Effector CD4-positive, alpha-beta T cell (primary cell): Measurements from ENCODE around the gene SPNS3.

Experiments used
- DNase-seq: peaks from one replicate; pipeline ENCODE4 v3.0.0-alpha.2; 2020

SPNS3 gene

GRCh38 chr17:4512156-4513112, 78.7 kb downstream of the SPNS3 start:
- no peak for DNase-seq

GRCh38 chr17:4513113-4514032, 79.6 kb downstream of the SPNS3 start:
- DNase-seq = no peak

- DNase-seq = no peak
Measured at GRCh38 chr17:4514206-4514605, 80.5 kb downstream of the SPNS3 start.

- no peak for DNase-seq
Measured at GRCh38 chr17:4514779-4515178, 81.0 kb downstream of the SPNS3 start.

GRCh38 chr17:4515501-4515900, 81.8 kb downstream of the SPNS3 start:
- DNase-seq = no peak

- no peak for DNase-seq
Measured at GRCh38 chr17:4516735-4517134, 83.0 kb downstream of the SPNS3 start.

- no peak for DNase-seq
Measured at GRCh38 chr17:4518901-4519300, 85.2 kb downstream of the SPNS3 start.

- no peak for DNase-seq
Measured at GRCh38 chr17:4519361-4519788, 85.6 kb downstream of the SPNS3 start.

- no peak for DNase-seq
Measured at GRCh38 chr17:4520060-4520893, 86.5 kb downstream of the SPNS3 start.

- DNase-seq = no peak
Measured at GRCh38 chr17:4520894-4521600, 87.3 kb downstream of the SPNS3 start.

- no peak for DNase-seq
Measured at GRCh38 chr17:4522661-4523060, 88.9 kb downstream of the SPNS3 start.

- no peak for DNase-seq
Measured at GRCh38 chr17:4523946-4524345, 90.2 kb downstream of the SPNS3 start.

GRCh38 chr17:4525691-4526397, 92.1 kb downstream of the SPNS3 start:
- DNase-seq = no peak

- no peak for DNase-seq
Measured at GRCh38 chr17:4527134-4527533, 93.4 kb downstream of the SPNS3 start.

GRCh38 chr17:4527566-4528125, 93.9 kb downstream of the SPNS3 start:
- DNase-seq = no peak

GRCh38 chr17:4529533-4530152, 95.9 kb downstream of the SPNS3 start:
- no peak for DNase-seq

- no peak for DNase-seq
Measured at GRCh38 chr17:4530799-4531730, 97.3 kb downstream of the SPNS3 start.

GRCh38 chr17:4531988-4532736, 98.4 kb downstream of the SPNS3 start:
- no peak for DNase-seq
